ENCODE measurements around the gene WFDC9.

Gene WFDC9
- long read RNA-seq = 0 reads

GRCh38 chr20:45631184-45631583 lies at the start of gene WFDC9:
TSS of gene WFDC9 (minus strand) at chr20:45631284. CDS start at chr20:45610181, 21,103 bp downstream.
- no peak within 1 kb of the TSS for H3K27ac ChIP-seq (replicated peaks)
- DNase-seq (ENCODE audit: low read depth in 1 of 2, low spot score in 1 of 2) = no peak
- H3K27me3 ChIP-seq (ENCODE audit: insufficient read depth, poor library complexity, severe bottlenecking) = no peaks in the 10 kb centered on the region
- no peak within 1 kb of the TSS for H3K4me3 ChIP-seq (replicated peaks; ENCODE audit: insufficient read depth, low read length)
- TF ChIP-seq SPI1 (IDR thresholded peaks at IDR 0.05; ENCODE audit: borderline replicate concordance, low read depth) (no peak), POLR2AphosphoS5 (IDR thresholded peaks at IDR 0.05; ENCODE audit: low read depth) (no peak), CTCF (IDR thresholded peaks at IDR 0.05; ENCODE audit: insufficient read depth, low read length) (no peak), REST (IDR thresholded peaks at IDR 0.05; ENCODE audit: insufficient replicate concordance, low read depth) (no peak), GABPA (IDR thresholded peaks at IDR 0.05; ENCODE audit: low read depth) (no peak)

GRCh38 chr20:45679650-45680049 lies 48.6 kb upstream of the WFDC9 start:
- DNase-seq (ENCODE audit: low read depth in 1 of 2, low spot score in 1 of 2) = no peak
- H3K27me3 ChIP-seq (ENCODE audit: insufficient read depth, poor library complexity, severe bottlenecking) = peaks cover 7% of the 10 kb centered on the region
- H3K4me3 ChIP-seq (replicated peaks; ENCODE audit: insufficient read depth, low read length) = no peak overlapping the region
- no peak overlapping the region for H3K27ac ChIP-seq (replicated peaks)
- no peak for TF ChIP-seq CTCF (IDR thresholded peaks at IDR 0.05; ENCODE audit: insufficient read depth, low read length)
- TF ChIP-seq SPI1 (IDR thresholded peaks at IDR 0.05; ENCODE audit: borderline replicate concordance, low read depth) = no peak
- TF ChIP-seq GABPA (IDR thresholded peaks at IDR 0.05; ENCODE audit: low read depth) = no peak
- no peak for TF ChIP-seq POLR2AphosphoS5 (IDR thresholded peaks at IDR 0.05; ENCODE audit: low read depth)
- TF ChIP-seq REST (IDR thresholded peaks at IDR 0.05; ENCODE audit: insufficient replicate concordance, low read depth) = no peak

GRCh38 chr20:45672765-45673164 lies 41.7 kb upstream of the WFDC9 start:
- Histone ChIP-seq H3K27ac (replicated peaks) (no peak overlapping the region), H3K4me3 (replicated peaks; ENCODE audit: insufficient read depth, low read length) (no peak overlapping the region), H3K27me3 (ENCODE audit: insufficient read depth, poor library complexity, severe bottlenecking) (peaks cover 20% of the 10 kb centered on the region)
- TF ChIP-seq CTCF (IDR thresholded peaks at IDR 0.05; ENCODE audit: insufficient read depth, low read length) = no peak
- TF ChIP-seq REST (IDR thresholded peaks at IDR 0.05; ENCODE audit: insufficient replicate concordance, low read depth) = no peak
- TF ChIP-seq SPI1 (IDR thresholded peaks at IDR 0.05; ENCODE audit: borderline replicate concordance, low read depth) = no peak
- TF ChIP-seq POLR2AphosphoS5 (IDR thresholded peaks at IDR 0.05; ENCODE audit: low read depth) = no peak
- TF ChIP-seq GABPA (IDR thresholded peaks at IDR 0.05; ENCODE audit: low read depth) = no peak
- no peak for DNase-seq (ENCODE audit: low read depth in 1 of 2, low spot score in 1 of 2)
